ENCODE results near the gene PRAMEF5.
"Not testable (repeated sequence)": the region's sequence is repeated elsewhere in the genome, so short reads cannot be mapped to it uniquely, and the experiment has no call there.

Gene PRAMEF5

DNA sequence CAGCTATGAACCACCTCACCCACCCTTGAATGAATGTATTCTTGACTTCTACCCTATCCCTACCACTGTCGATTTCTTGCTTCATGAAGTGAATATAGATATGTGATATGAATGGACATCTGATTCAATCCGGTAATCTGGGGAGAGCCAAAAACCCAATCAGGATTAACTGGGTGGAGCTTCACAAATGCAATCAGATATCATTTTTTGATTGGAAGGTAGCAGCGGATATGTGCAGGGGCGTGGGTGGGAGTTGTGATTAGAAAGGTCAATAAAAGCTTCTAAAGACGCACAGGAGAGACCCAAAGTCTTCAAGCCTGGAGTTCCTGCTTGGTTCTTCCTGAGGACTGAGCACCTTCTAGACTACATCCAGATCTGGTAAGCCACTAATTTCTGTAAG lies at the start of gene PRAMEF5:
PRAMEF5 (plus strand) TSS at position 301 of the 400 bp plus-strand sequence. CDS start 5,071 bp downstream, outside the sequence.
- not testable (repeated sequence) for H3K9ac ChIP-seq (ENCODE audit: insufficient read length, low read depth); H3K27me3 ChIP-seq (ENCODE audit: insufficient read depth, insufficient read length); DNase-seq (ENCODE audit: low read depth, low spot score); H3K36me3 ChIP-seq (ENCODE audit: insufficient read depth, insufficient read length, low read length); H3K4me1 ChIP-seq (ENCODE audit: insufficient read depth, insufficient read length); H3K9me3 ChIP-seq (ENCODE audit: insufficient read depth, low read length); H3K4me3 ChIP-seq (ENCODE audit: insufficient read length, low read depth)

DNA sequence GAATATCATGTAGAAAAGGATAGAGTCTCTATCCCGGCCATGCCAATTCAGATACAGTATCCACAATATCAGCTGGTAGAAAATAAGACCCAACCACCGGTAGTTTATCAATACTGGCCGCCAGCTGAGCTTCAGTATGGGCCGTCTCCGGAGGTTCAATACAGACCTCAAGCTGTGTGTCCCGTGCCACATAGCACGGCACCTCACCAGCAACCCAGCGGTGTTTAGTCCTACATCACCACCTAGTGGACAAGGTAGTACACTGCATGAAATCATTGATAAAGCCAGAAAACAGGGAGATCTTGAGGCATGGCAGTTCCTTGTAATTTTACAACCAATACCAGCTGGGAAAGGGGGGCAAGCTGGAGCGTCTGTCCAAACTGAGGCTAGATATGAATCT lies 45.3 kb upstream of the PRAMEF5 start:
- not testable (repeated sequence) for H3K4me3 ChIP-seq (ENCODE audit: insufficient read length, low read depth); H3K27me3 ChIP-seq (ENCODE audit: insufficient read depth, insufficient read length); H3K36me3 ChIP-seq (ENCODE audit: insufficient read depth, insufficient read length, low read length); H3K4me1 ChIP-seq (ENCODE audit: insufficient read depth, insufficient read length); H3K9me3 ChIP-seq (ENCODE audit: insufficient read depth, low read length); H3K9ac ChIP-seq (ENCODE audit: insufficient read length, low read depth); DNase-seq (ENCODE audit: low read depth, low spot score)

DNA sequence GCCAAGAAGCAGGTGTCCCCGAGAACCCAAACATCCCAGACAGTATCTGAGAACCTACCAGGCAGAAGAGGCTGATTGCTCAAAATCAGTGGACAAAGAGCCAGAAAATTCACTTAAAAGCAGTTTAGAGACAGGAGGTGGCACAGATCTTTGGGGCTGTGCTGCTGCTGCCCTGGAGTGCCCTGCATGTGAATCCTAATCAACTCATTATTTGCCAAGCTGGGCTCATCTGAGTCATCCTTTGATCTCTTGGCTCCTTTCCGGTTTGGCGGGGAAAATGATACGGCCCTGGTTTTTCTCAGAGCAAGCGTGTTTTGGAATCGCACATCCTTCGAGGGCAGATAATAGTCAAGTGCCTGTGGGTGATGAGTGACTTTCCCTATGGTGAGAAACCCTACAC lies 37.4 kb upstream of the PRAMEF5 start:
- H3K4me1 ChIP-seq (ENCODE audit: insufficient read depth, insufficient read length); H3K9ac ChIP-seq (ENCODE audit: insufficient read length, low read depth): not testable (repeated sequence)

DNA sequence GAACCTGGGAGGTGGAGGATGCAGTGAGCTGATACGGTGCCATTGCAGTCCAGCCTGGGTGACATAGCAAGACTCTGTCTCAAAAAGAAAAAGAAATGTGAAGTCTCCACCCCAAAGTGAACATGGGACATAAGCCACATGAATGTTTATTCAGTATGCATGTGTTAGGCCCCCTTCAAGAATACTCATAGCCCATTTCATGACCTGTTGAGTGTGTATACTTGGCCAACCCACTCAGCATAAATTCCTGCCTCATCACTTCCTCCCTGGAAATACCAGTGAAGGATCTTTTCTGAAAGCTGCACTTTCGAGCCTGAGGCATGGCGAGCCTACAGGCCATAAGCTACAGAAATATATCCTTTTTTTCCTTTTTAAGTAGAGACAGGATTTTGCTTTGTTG lies 34.8 kb upstream of the PRAMEF5 start:
- H3K36me3 ChIP-seq (ENCODE audit: insufficient read depth, insufficient read length, low read length); H3K4me1 ChIP-seq (ENCODE audit: insufficient read depth, insufficient read length); H3K9ac ChIP-seq (ENCODE audit: insufficient read length, low read depth); H3K4me3 ChIP-seq (ENCODE audit: insufficient read length, low read depth); DNase-seq (ENCODE audit: low read depth, low spot score); H3K27me3 ChIP-seq (ENCODE audit: insufficient read depth, insufficient read length); H3K9me3 ChIP-seq (ENCODE audit: insufficient read depth, low read length): not testable (repeated sequence)

More for the DNA sequence above, 37.4 kb upstream of the PRAMEF5 start:
- not testable (repeated sequence) for H3K27me3 ChIP-seq (ENCODE audit: insufficient read depth, insufficient read length); H3K36me3 ChIP-seq (ENCODE audit: insufficient read depth, insufficient read length, low read length); H3K9me3 ChIP-seq (ENCODE audit: insufficient read depth, low read length); DNase-seq (ENCODE audit: low read depth, low spot score); H3K4me3 ChIP-seq (ENCODE audit: insufficient read length, low read depth)

DNA sequence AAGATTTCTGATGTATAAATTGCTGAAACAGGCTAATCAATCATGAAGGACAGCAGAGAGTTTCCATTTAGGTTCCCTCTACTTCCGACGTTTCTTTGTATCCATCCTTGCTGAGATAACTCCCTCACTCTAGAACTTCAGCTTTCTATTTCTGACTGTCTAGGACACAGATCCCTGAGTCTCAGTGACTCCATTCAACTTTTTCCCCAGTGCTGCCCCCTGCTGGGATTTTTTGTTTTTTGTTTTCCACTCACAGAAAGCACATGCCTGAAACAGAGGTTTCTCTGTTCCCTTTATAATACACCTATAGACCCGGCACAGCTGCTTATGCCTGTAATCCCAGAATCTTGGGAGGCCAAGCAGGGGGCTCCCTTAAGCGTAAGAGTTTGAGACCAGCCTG lies 31.2 kb upstream of the PRAMEF5 start:
- not testable (repeated sequence) for H3K36me3 ChIP-seq (ENCODE audit: insufficient read depth, insufficient read length, low read length); DNase-seq (ENCODE audit: low read depth, low spot score)

DNA sequence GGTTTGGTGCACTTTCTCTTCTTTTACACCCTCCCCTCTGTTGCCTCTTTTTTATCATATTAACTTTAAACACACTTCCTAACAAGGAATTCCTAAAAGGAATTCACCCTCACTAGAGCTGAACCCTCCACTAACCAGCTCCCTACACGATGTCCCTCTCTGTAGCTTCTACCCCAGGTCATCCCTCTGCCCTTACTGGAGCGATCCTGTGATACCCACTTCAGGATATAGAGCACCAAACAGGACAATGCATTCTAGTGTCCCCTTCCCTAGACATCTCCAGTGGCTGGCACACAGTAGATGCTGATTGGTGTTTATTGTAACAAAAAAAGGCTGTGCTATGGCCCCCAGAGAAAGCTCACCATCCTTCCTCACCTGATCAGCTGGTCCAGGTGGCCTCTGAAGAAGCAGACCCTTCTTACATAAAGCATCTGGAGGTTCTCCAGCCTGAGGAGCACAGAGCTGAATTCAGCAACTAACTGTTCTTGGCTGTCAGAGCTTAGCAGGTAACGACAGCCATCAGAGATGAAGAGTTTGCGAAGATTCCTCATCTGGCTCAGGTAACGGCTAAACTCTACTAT lies 29.4 kb upstream of the PRAMEF5 start:
- Histone ChIP-seq H3K9ac (ENCODE audit: insufficient read length, low read depth) (no peak overlapping the region), H3K4me1 (ENCODE audit: insufficient read depth, insufficient read length) (no peaks in the 10 kb centered on the region), H3K27me3 (ENCODE audit: insufficient read depth, insufficient read length) (peaks cover 10% of the 10 kb centered on the region), H3K9me3 (ENCODE audit: insufficient read depth, low read length) (no peaks in the 10 kb centered on the region), H3K4me3 (ENCODE audit: insufficient read length, low read depth) (no peak overlapping the region), H3K36me3 (ENCODE audit: insufficient read depth, insufficient read length, low read length) (no peaks in the 10 kb centered on the region)
- TF ChIP-seq YY1 (IDR thresholded peaks at IDR 0.05; ENCODE audit: insufficient read depth, insufficient read length) (no peak), ZNF274 (IDR thresholded peaks at IDR 0.05; ENCODE audit: low read depth, low read length) (no peak), SUZ12 (IDR thresholded peaks at IDR 0.05; ENCODE audit: extremely low read depth, insufficient read depth, insufficient read length) (no peak)
- DNase-seq (ENCODE audit: low read depth, low spot score) = no peak

More for the DNA sequence above, 31.2 kb upstream of the PRAMEF5 start:
- not testable (repeated sequence) for H3K9ac ChIP-seq (ENCODE audit: insufficient read length, low read depth); H3K4me1 ChIP-seq (ENCODE audit: insufficient read depth, insufficient read length); H3K27me3 ChIP-seq (ENCODE audit: insufficient read depth, insufficient read length); H3K9me3 ChIP-seq (ENCODE audit: insufficient read depth, low read length); H3K4me3 ChIP-seq (ENCODE audit: insufficient read length, low read depth)

DNA sequence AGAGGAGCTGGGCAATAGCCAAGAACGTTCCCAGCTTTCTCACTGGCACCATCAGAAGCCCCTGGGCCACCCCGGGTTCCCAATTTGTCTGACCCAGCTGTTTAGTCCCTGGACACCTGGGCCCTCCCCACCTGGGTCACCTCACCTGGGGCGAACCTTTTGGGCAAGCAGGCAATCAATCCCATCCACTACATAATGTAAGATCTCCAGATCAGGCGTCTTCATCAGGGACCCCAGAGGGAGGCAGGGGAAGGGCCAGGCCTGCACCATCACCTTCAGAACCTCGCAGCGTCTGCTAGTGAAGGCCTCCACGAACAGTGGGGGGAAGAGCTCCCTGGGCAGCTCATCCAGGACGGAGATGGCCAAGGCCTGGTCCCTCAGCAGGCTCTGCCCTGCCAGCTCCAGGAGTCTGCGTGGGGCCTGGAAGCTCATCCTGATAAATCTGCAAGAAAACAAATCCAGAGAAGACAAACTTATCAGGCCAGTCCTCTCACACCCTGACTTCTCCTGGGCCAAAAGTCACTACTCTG lies 28.3 kb upstream of the PRAMEF5 start, which contains the start of gene PRAMEF18:
PRAMEF18 (minus strand) TSS at position 480 of the 530 bp plus-strand sequence; CDS start at position 432, 48 bp downstream.
- H3K4me1 ChIP-seq (ENCODE audit: insufficient read depth, insufficient read length); H3K9ac ChIP-seq (ENCODE audit: insufficient read length, low read depth); H3K9me3 ChIP-seq (ENCODE audit: insufficient read depth, low read length); DNase-seq (ENCODE audit: low read depth, low spot score); H3K36me3 ChIP-seq (ENCODE audit: insufficient read depth, insufficient read length, low read length); H3K4me3 ChIP-seq (ENCODE audit: insufficient read length, low read depth): not testable (repeated sequence)
- H3K27me3 ChIP-seq (ENCODE audit: insufficient read depth, insufficient read length) = peaks cover 10% of the 10 kb centered on the region

DNA sequence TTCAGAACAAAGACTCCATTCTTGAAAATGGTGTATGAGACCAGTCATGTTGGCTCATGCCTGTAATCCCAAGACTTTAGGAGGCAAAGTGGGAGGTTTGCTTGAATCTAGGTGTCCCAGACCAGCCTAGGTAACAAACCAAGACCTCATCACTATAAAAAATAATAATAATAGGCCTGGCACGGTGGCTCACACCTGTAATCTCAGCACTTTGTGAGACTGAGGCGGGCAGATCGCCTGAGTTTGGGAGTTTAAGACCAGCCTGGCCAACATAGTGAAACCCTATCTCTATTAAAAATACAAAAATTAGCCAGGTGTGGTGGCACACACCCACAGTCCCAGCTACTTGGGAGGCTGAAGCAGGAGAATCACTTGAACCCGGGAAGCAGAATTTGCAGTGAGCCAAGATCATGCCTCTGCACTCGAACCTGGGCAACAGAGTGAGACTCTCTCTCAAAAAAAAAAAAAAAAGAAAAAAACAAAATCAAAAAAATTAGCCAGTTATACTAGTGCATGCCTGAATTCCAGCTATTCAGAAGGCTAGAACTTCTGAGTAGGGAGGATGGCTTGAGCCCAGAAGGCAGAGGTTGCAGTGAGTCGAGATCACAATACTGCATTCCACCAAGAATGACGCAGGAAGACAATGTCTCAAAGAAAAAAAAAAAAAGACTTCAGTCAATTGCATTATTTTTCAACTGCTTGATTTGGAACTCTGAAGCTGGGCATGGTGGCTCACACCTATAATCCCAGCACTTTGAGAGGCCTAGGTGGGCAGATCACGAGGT lies 26.5 kb upstream of the PRAMEF5 start:
- H3K9ac ChIP-seq (ENCODE audit: insufficient read length, low read depth); H3K36me3 ChIP-seq (ENCODE audit: insufficient read depth, insufficient read length, low read length); H3K4me1 ChIP-seq (ENCODE audit: insufficient read depth, insufficient read length); DNase-seq (ENCODE audit: low read depth, low spot score); H3K4me3 ChIP-seq (ENCODE audit: insufficient read length, low read depth); H3K9me3 ChIP-seq (ENCODE audit: insufficient read depth, low read length): not testable (repeated sequence)
- peaks cover 10% of the 10 kb centered on the region for H3K27me3 ChIP-seq (ENCODE audit: insufficient read depth, insufficient read length)
